ENCODE results near the gene BCO1.

The BCO1 gene

GRCh38 chr16:81237942-81238295, 570 bp upstream of the BCO1 start:
- H3K4me3 ChIP-seq (ENCODE audit: low read depth, low read length): no peak overlapping the region
- DNase-seq (ENCODE audit: low read depth): no peak
- TF ChIP-seq POLR2A (IDR thresholded peaks at IDR 0.05; ENCODE audit: extremely low read depth, insufficient read length) (no peak), CTCF (IDR thresholded peaks at IDR 0.05; ENCODE audit: low read depth, low read length) (no peak), MAX (IDR thresholded peaks at IDR 0.05; ENCODE audit: low read depth, low read length) (no peak), MYC (IDR thresholded peaks at IDR 0.05; ENCODE audit: low read depth, low read length) (no peak)

- no peak for DNase-seq (ENCODE audit: low read depth)
- no peak for TF ChIP-seq CTCF (IDR thresholded peaks at IDR 0.05; ENCODE audit: low read depth, low read length)
- no peak for TF ChIP-seq MYC (IDR thresholded peaks at IDR 0.05; ENCODE audit: low read depth, low read length)
- TF ChIP-seq MAX (IDR thresholded peaks at IDR 0.05; ENCODE audit: low read depth, low read length): no peak
- TF ChIP-seq POLR2A (IDR thresholded peaks at IDR 0.05; ENCODE audit: extremely low read depth, insufficient read length): no peak
- H3K4me3 ChIP-seq (ENCODE audit: low read depth, low read length): no peak overlapping the region
These were observed 1.1 kb downstream of the BCO1 start for GRCh38 chr16:81239367-81240121.

GRCh38 chr16:81241706-81242105, 3.2 kb downstream of the BCO1 start:
- no peak overlapping the region for H3K4me3 ChIP-seq (ENCODE audit: low read depth, low read length)
- no peak for TF ChIP-seq CTCF (IDR thresholded peaks at IDR 0.05; ENCODE audit: low read depth, low read length)
- TF ChIP-seq MAX (IDR thresholded peaks at IDR 0.05; ENCODE audit: low read depth, low read length): no peak
- no peak for TF ChIP-seq POLR2A (IDR thresholded peaks at IDR 0.05; ENCODE audit: extremely low read depth, insufficient read length)
- no peak for TF ChIP-seq MYC (IDR thresholded peaks at IDR 0.05; ENCODE audit: low read depth, low read length)
- peak; percentile 11 for DNase-seq (ENCODE audit: low read depth)

- TF ChIP-seq CTCF (IDR thresholded peaks at IDR 0.05; ENCODE audit: low read depth, low read length) (no peak), POLR2A (IDR thresholded peaks at IDR 0.05; ENCODE audit: extremely low read depth, insufficient read length) (no peak), MAX (IDR thresholded peaks at IDR 0.05; ENCODE audit: low read depth, low read length) (no peak), MYC (IDR thresholded peaks at IDR 0.05; ENCODE audit: low read depth, low read length) (no peak)
- no peak for DNase-seq (ENCODE audit: low read depth)
- no peak overlapping the region for H3K4me3 ChIP-seq (ENCODE audit: low read depth, low read length)
These were observed 4.6 kb downstream of the BCO1 start for GRCh38 chr16:81242977-81243618.

- DNase-seq (ENCODE audit: low read depth): no peak
- no peak overlapping the region for H3K4me3 ChIP-seq (ENCODE audit: low read depth, low read length)
- TF ChIP-seq POLR2A (IDR thresholded peaks at IDR 0.05; ENCODE audit: extremely low read depth, insufficient read length) (no peak), CTCF (IDR thresholded peaks at IDR 0.05; ENCODE audit: low read depth, low read length) (no peak)
These were observed 5.5 kb downstream of the BCO1 start for GRCh38 chr16:81243942-81244341.
